Vagina (tissue), 2 donors: ENCODE results near the gene HLA-F. TPM values are rescaled to one million over a fixed set of nuclear protein-coding genes. Genes with fewer than 3 reads are reported as not detected.

Source experiments
- DNase-seq, 2 donors: peaks; one replicate each; pipeline ENCODE4 v3.0.0-alpha.2; 2017; ENCODE audit errors: extremely low spot score in 2 of 2
- H3K27ac ChIP-seq: fragments of 200-600 bp; sonication (generic); one replicate; pipeline ENCODE4 v1.5.1; 2019
- H3K27me3 ChIP-seq: fragments of 200-600 bp; sonication (generic); one replicate; pipeline ENCODE4 v1.5.1; 2019
- H3K36me3 ChIP-seq, 2 donors: fragments of 200-600 bp; sonication (generic); one replicate each; pipeline ENCODE4 v1.5.1; 2017 to 2019
- H3K4me1 ChIP-seq: fragments of 200-600 bp; sonication (generic); one replicate; pipeline ENCODE4 v1.5.1; 2019
- H3K4me3 ChIP-seq, 2 donors: fragments of 200-600 bp; sonication (generic); 1 replicate in 1 of 2; 2 replicates in 1 of 2; pipeline ENCODE4 v1.5.1; 2016 to 2019
- H3K9me3 ChIP-seq: fragments of 200-600 bp; sonication (generic); one replicate; pipeline ENCODE4 v1.5.1; 2019
- CTCF ChIP-seq, 3 experiments: fragments of 450-650 bp in 2 of 3; fragments of 200-600 bp in 1 of 3; sonication (generic) in 1 of 3; IDR thresholded peaks; one replicate each; pipeline ENCODE4 v1.5.1; 2017 to 2019; ENCODE audit warnings: antibody characterized with exemption in 3 of 3, mild to moderate bottlenecking in 2 of 3, moderate library complexity in 2 of 3
- POLR2A ChIP-seq, 2 donors: fragments of 450-650 bp; IDR thresholded peaks; one replicate each; pipeline ENCODE4 v1.6.1; 2017; ENCODE audit warnings: antibody characterized with exemption in 2 of 2, mild to moderate bottlenecking in 2 of 2, moderate library complexity in 2 of 2
- POLR2AphosphoS5 ChIP-seq, 2 donors: sonication (generic); formaldehyde crosslinking; IDR thresholded peaks; one replicate each; pipeline ENCODE4 v1.9.0; 2017; ENCODE audit warnings: antibody characterized with exemption in 2 of 2, mild to moderate bottlenecking in 2 of 2, low read depth in 1 of 2; ENCODE audit not compliant: insufficient read depth in 1 of 2
- intact Hi-C: fragments of 100-400 bp; cut with DNase I; formaldehyde crosslinking; loops from one replicate; pipeline ENCODE4 v1.15.1; 2023
- total RNA-seq: library from RNA; depleted of rRNA; stranded (reverse); fragments of >200 nt; gene quantifications from one replicate; pipeline ENCODE4 v1.2.3, GENCODE V29; 2016

HLA-F gene
- total RNA-seq, 1 donor from 2014 or later: 133 TPM

GRCh38 chr6:29727637-29728036 lies 4.4 kb downstream of the HLA-F start:
- H3K4me3 ChIP-seq: no peak overlapping the region
- intact Hi-C loops: no loop called here

GRCh38 chr6:29728173-29728874 lies 5.1 kb downstream of the HLA-F start:
- TF ChIP-seq POLR2AphosphoS5 (IDR thresholded peaks at IDR 0.05; ENCODE audit: insufficient read depth in 1 of 2, low read depth in 1 of 2) (no peak), CTCF (IDR thresholded peaks at IDR 0.05) (no peak), POLR2A (IDR thresholded peaks at IDR 0.05) (no peak)
- Histone ChIP-seq H3K9me3 (no peaks in the 10 kb centered on the region), H3K4me1 (peaks cover 20% of the 10 kb centered on the region), H3K36me3 (peaks cover 0 to 17% of the 10 kb centered on the region in 2 donors), H3K27ac (no peak overlapping the region), H3K4me3 (no peak overlapping the region), H3K27me3 (no peaks in the 10 kb centered on the region)
- no peak for DNase-seq
- intact Hi-C loops: no loop called here

More at GRCh38 chr6:29727637-29728036, 4.4 kb downstream of the HLA-F start:
- Histone ChIP-seq H3K36me3 (peaks cover 0 to 17% of the 10 kb centered on the region in 2 donors), H3K27ac (no peak overlapping the region), H3K9me3 (no peaks in the 10 kb centered on the region), H3K27me3 (no peaks in the 10 kb centered on the region), H3K4me1 (peaks cover 20% of the 10 kb centered on the region)
- DNase-seq: no peak
- TF ChIP-seq POLR2A (IDR thresholded peaks at IDR 0.05): no peak

GRCh38 chr6:29728875-29729270 lies 5.6 kb downstream of the HLA-F start:
- intact Hi-C loops: no loop called here
- Histone ChIP-seq H3K27me3 (no peaks in the 10 kb centered on the region), H3K9me3 (no peaks in the 10 kb centered on the region), H3K27ac (no peak overlapping the region), H3K4me3 (no peak overlapping the region), H3K36me3 (peaks cover 0 to 17% of the 10 kb centered on the region in 2 donors), H3K4me1 (peaks cover 19% of the 10 kb centered on the region)
- DNase-seq: no peak
- TF ChIP-seq CTCF (IDR thresholded peaks at IDR 0.05) (no peak), POLR2A (IDR thresholded peaks at IDR 0.05) (no peak), POLR2AphosphoS5 (IDR thresholded peaks at IDR 0.05; ENCODE audit: insufficient read depth in 1 of 2, low read depth in 1 of 2) (no peak)

- no peak overlapping the region for H3K27ac ChIP-seq
- intact Hi-C loops: no loop called here
- H3K4me1 ChIP-seq: peaks cover 13% of the 10 kb centered on the region
- H3K9me3 ChIP-seq: no peaks in the 10 kb centered on the region
- no peak overlapping the region for H3K4me3 ChIP-seq
- no peak for DNase-seq
- no peaks in the 10 kb centered on the region for H3K27me3 ChIP-seq
- peaks cover 0 to 17% of the 10 kb centered on the region in 2 donors for H3K36me3 ChIP-seq
- TF ChIP-seq CTCF (IDR thresholded peaks at IDR 0.05): no peak
- TF ChIP-seq POLR2A (IDR thresholded peaks at IDR 0.05): no peak
- TF ChIP-seq POLR2AphosphoS5 (IDR thresholded peaks at IDR 0.05; ENCODE audit: insufficient read depth in 1 of 2, low read depth in 1 of 2): no peak
Measured at GRCh38 chr6:29729774-29730328, 6.6 kb downstream of the HLA-F start.

- H3K36me3 ChIP-seq: peaks cover 0 to 14% of the 10 kb centered on the region in 2 donors
- intact Hi-C loops: no loop called here
- TF ChIP-seq POLR2A (IDR thresholded peaks at IDR 0.05) (no peak), POLR2AphosphoS5 (IDR thresholded peaks at IDR 0.05; ENCODE audit: insufficient read depth in 1 of 2, low read depth in 1 of 2) (no peak), CTCF (IDR thresholded peaks at IDR 0.05) (no peak)
Measured at GRCh38 chr6:29730575-29731126, 7.4 kb downstream of the HLA-F start.

More at GRCh38 chr6:29730575-29731126, 7.4 kb downstream of the HLA-F start:
- Histone ChIP-seq H3K27ac (no peak overlapping the region), H3K27me3 (no peaks in the 10 kb centered on the region), H3K9me3 (no peaks in the 10 kb centered on the region), H3K4me3 (no peak overlapping the region), H3K4me1 (peaks cover 5% of the 10 kb centered on the region)
- no peak for DNase-seq
